PFSK-1 (cell line): ENCODE data around the gene HMCN2.

Experiments
- FOXP2 ChIP-seq: optimal IDR thresholded peaks from 2 replicates; pipeline ENCODE3; 2011; ENCODE audit warnings: borderline replicate concordance, control low read depth, inconsistent platforms; ENCODE audit not compliant: insufficient read depth; ENCODE audit errors: extremely low read length, extremely low read depth
- POLR2AphosphoS5 ChIP-seq: IDR thresholded peaks from 2 replicates; pipeline ENCODE4 v1.6.1; 2012; ENCODE audit warnings: low read depth, mild to moderate bottlenecking, control low read depth, low read length, moderate library complexity
- REST ChIP-seq, 2 experiments: IDR thresholded peaks; 2 replicates each; pipeline versions ENCODE4 v1.6.1 to v1.8.0; 2011 to 2012; ENCODE audit warnings: low read depth in 2 of 2, low read length in 2 of 2, control low read depth in 1 of 2, inconsistent platforms in 1 of 2, mild to moderate bottlenecking in 1 of 2, moderate library complexity in 1 of 2; ENCODE audit not compliant: insufficient read depth in 1 of 2
- SIN3A ChIP-seq: IDR thresholded peaks from 2 replicates; pipeline ENCODE4 v1.6.1; 2012; ENCODE audit warnings: mild to moderate bottlenecking, low read length, moderate library complexity, borderline replicate concordance; ENCODE audit not compliant: insufficient read depth
- TAF1 ChIP-seq: IDR thresholded peaks from 2 replicates; pipeline ENCODE4 v1.6.1; 2012; ENCODE audit warnings: low read length, control low read depth, borderline replicate concordance; ENCODE audit not compliant: insufficient read depth

The HMCN2 gene

GRCh38 chr9:130396581-130396980, 131.0 kb downstream of the HMCN2 start:
- TF ChIP-seq POLR2AphosphoS5 (no peak), REST (IDR thresholded peaks at IDR 0.05; ENCODE audit: insufficient read depth in 1 of 2, low read depth in 2 of 2, low read length in 2 of 2) (no peak), TAF1 (no peak), SIN3A (no peak)

GRCh38 chr9:130398487-130399240, 133.1 kb downstream of the HMCN2 start:
- no peak for TF ChIP-seq FOXP2
- no peak for TF ChIP-seq SIN3A
- no peak for TF ChIP-seq POLR2AphosphoS5
- TF ChIP-seq TAF1, result no peak
- TF ChIP-seq REST (IDR thresholded peaks at IDR 0.05; ENCODE audit: insufficient read depth in 1 of 2, low read depth in 2 of 2, low read length in 2 of 2), result no peak

GRCh38 chr9:130399768-130400167, 134.2 kb downstream of the HMCN2 start:
- no peak for TF ChIP-seq TAF1
- no peak for TF ChIP-seq REST (IDR thresholded peaks at IDR 0.05; ENCODE audit: insufficient read depth in 1 of 2, low read depth in 2 of 2, low read length in 2 of 2)
- TF ChIP-seq POLR2AphosphoS5, result no peak
- no peak for TF ChIP-seq SIN3A
- no peak for TF ChIP-seq FOXP2

GRCh38 chr9:130400870-130401269, 135.3 kb downstream of the HMCN2 start:
- TF ChIP-seq SIN3A, result no peak
- TF ChIP-seq POLR2AphosphoS5, result no peak
- TF ChIP-seq TAF1, result no peak
- TF ChIP-seq REST (IDR thresholded peaks at IDR 0.05; ENCODE audit: insufficient read depth in 1 of 2, low read depth in 2 of 2, low read length in 2 of 2), result no peak
- no peak for TF ChIP-seq FOXP2
